ENCODE results near the gene POLD4.

Gene POLD4

DNA sequence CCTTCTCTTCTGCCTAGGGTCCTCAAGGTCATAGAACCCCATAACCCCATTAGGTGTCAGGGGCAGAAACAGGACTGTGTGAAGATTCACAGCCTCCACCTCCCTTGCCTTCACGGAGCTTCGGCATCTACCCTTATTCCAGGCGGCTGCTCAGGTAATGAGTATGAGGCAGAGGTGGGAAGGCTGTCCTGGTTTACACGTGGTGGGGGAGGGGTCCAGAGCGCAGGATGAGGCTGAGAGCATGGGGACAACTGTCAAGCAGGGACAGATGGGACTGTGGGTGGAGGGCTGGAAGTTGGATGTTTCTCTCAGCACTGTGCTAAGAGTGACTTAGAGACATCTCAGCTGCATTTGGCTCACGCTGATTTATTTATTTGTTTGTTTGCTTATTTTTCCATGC lies 34.2 kb upstream of the POLD4 start:
- no peak for DNase-seq

DNA sequence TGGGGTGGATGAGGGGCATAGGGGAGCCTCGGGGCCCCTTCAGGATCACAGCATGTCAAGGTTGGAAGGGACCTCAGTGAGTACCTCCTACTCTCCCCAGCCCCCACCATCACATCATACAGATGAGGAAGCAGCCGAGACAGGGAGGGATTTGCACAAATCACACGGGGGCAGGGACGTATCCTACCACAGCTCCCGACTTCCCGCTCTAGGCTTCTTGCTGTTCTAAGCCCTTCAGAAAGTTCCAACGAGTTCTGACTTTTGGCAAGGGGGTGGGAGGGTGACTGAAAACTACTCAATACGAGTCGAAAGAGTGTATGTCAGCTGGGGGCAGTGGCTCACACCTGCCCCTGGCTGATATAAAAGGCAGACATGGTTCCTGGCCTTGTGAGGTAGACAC lies 33.7 kb upstream of the POLD4 start:
- DNase-seq = no peak

DNA sequence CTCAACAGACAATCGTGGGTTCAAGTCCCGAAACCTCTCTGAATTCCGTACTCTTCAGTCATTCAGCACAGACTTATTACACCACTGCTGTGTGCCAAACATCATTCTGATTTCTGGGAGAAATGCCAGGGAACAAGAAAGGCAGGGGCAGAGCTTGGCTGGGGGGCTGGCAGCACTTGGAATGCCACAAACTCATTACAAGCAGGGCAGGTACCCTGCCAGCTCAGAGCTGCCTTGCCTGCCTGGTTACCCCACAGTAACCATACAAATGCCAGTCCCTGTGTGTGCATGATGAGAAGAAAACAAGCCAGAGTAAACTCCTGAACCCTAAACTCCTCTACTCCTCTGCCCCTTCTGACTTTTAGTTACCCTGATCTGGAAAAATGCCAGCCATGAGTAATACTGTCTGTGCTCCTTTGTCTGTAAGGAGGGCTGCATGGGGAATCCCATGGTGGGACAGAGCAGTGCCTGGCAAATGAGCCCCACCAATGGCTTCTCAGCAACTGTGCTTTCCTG lies 31.6 kb upstream of the POLD4 start:
- DNase-seq = no peak

DNA sequence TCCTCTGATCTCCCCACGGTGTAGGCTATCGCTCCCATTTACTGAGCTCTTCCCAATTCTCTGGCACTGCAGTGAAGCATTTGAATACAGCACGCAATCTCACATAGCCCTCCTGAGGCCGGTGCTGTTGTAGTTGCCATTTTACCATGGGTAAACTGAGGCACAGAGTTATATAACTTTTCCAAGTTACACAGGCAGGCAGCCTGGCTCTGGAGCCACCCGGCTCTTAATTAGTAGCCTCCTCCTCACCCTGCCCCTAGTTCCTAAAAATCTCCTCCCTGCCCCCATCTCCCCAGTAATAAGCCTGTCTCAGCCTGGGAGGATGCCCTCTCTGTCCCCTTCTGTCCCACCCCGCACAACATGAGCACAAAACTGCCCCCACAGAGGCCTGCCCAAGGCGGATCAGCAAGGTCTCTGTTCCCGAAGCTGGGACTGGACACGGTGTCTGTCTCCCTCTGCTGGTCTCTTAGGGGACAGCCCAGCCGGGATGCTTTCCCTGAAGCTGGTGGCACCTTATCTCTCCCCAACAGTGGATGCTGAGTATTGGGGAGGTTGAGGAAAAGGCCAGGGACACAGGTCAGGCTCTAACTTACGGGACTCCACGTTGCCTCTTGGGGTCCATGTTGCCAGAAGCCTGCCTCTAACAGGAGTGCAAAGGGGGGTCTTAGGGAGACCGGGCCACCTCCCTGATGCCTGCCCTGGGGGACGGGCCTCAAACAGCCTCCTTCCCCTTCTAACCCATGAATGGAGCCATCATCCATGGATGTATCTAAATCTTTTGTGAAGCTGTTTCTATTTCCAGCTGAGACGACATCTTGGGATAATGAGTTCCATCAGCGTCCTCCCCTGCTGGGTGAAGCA lies 29.2 kb upstream of the POLD4 start:
- peak; percentile 87 for DNase-seq

DNA sequence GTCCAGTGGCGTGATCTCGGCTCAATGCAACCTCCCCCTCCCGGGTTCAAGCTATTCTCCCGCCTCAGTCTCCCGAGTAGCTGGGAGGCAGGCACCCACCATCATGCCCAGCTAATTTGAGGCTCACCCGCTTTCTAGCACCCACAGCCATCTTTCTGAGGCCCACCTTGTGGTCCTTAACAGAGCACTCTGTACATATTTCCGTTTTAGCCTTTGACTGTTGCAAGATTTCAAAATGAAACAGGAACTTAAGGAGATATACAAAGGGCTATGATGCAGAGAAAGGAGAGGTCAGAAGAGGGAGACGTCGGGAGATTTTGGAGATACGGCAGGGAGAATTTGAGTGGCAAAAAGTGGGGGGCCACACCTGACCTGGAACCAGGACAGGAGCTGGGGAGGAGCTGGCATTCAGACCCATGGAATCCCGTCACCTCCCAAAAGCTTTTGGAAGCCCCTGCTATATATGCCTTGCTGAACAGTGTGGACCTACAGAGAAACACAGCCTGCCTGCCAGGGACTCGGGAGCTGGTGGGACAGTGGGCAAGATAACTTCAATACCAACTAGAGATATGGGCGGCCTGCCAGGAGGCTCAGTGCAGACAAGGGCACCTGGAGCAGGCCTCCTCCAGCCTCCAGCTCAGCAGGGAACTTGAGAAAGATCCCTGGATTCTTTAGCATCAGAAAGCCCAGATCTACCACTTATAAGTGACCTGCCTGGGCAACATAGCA lies 28.1 kb upstream of the POLD4 start:
- no peak for DNase-seq

DNA sequence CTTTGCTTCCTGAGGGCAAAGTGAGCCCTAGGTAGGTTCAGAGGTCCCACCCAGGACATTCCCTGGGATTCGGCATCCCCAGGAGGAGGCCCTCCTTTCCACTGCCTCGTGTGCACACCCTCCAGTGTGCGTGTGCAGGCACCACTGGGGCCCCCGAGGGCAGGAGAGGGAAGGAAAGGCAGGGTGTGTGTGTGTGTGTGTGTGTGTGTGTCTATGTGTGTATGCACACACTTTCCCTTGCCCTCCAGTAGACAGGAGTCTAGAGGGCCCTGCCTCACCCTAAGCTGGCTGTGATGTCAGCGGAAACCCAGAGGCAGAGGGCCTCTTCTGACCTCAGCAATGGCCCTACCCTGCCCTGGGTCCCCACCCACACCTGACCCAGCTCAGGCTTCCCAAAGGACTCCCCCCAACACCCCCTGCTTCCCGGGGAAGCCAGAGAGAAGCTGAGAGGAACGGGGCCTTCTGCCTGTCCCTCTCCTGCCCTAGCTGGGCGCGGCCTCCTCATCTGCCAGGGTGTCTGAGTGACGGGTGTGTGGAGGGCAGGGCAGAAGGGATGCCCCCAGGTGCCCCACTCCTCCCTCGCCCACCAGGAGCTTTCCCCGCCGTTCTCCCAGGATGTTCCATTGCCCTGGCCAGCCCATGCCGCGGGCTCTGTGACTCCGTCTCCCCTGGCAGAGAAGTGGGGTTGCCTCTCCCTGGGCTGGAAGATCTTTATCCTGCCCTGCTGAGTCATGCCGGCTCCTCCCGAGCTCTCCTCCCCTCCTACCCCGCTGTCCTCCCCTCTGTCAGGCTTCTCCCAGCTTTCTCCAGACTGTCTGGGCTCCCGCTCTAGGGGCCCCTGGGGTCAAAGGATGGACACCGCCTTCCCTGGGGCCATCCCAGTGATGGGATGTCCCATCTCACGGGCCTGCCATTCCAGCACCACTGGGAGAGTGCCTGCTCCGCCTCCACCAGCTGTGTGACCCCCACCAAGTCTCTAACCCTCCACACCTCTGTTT lies 26.0 kb upstream of the POLD4 start:
- no peak for DNase-seq

- DNase-seq = no peak
Measured at GRCh38 chr11:67378544-67378943, 25.2 kb upstream of the POLD4 start.

DNA sequence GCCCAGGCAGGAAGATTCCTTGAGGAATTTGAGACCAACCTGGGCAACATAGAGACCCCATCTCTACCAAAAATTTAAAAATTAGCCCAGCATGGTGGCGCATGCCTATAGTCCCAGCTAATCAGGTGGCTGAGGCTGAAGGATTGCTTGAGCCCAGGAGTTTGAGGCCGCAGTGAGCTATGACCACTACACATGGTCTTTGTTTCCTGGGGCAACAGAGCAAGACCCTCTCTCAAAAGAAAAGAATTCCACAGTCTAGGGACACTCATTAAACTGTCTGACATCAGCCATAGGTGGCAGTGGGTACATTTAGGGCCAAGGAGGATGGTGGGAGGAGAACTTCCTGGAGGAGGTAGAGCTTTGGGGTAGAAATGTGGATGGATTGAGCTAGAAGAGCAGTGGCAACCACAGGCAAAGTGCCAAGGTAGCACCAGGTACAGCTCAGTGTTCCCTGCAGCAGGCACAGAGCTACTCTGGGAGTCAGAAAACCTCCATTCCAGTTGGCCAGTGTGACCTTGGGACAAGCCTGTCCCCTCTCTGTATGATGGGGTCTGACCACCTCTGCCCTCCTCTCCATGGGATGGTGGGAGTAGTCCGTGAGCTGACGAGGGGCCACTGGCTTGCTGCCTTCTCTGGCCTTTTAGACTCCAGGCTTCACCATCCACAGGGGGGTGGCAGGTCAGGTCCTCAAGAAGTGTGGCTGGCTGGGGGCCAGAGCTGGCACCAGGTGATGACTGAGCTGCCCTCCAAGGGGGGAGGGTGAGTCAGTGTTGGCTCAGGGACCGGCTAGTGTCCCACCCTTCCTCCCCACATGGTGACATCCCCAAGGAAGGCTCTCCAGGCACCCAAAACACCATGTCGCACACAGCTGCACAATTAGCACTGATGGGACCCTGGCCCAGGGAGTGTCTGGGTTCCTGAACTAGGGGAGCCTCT lies 23.8 kb upstream of the POLD4 start:
- no peak for DNase-seq

DNA sequence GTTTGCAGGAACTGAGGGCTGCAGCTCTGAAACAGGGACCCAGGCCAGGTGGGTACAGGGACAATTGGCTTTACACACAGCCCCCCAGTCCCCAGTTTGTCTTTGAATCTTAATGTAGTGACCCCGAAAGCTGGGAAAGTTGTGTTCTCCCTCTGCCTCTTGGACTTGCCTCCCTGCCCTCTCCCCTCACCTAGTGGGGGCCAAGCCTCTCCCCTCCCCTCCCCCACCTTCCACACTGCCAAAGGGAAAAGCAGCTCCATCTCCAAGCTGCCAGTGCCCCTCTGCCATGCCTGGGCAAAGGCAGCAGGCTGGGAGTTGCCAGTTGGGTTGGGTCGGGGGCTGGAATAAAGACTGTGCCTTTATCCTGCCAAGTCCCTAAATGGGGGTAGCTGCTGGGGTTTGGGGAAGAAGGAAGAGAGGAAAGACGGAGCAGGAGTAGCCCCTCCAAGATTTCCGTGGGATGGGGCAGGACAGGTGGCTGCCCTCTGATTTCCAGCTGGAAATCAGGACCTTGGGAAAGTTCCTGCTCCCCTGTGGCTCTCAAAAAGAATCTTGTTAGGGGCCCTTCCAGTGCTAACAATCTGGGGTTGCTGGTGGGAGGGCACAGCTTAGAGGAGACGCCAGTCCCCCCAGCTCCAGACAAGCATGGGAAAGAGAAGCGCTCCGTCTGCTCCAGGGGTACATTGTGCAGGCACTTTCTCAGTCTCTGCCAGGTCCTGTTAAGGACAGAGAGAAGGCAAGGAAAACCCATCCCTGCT lies 22.9 kb upstream of the POLD4 start:
- DNase-seq = no peak

DNA sequence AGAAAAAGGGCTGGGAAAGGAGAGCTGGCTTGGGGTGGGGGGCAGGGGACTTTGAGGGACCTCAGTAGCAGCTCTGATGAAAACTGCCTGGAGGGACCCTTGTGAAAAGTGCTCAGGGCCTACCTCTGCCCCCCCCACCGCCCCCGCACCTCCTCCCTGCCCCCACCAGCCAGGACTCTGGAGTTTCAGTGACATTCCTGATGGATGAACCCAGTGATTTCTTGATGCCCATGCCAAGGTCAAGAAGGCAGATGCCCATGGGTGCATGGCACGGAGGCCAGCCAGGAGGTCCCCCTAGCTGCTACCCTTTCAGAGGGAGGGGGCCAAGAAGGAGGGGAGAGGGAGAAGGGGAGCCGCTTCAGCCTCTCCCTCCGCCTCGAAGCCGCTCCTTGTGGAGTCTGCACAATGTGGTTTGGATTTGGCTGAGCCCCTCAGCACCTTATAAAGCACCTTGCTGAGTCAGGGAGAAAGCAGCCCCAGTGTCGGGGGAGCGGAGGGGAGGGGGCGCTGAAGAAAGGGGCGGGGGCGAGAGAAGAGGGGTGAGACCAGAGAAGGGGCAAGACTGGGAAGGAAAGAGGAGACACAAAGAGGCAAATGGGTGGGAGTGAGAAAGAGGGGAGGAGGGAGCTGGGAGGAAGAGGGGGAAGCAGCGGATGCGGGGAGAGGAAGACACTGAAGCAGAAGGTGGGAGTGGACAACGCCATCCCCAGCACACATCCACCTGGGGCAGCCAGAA lies 22.1 kb upstream of the POLD4 start:
- no peak for DNase-seq

- DNase-seq = no peak
Measured at GRCh38 chr11:67374571-67375281, 21.4 kb upstream of the POLD4 start.

- peak; percentile 65 for DNase-seq
Measured at GRCh38 chr11:67373648-67374570, 20.6 kb upstream of the POLD4 start.

GRCh38 chr11:67372993-67373647 lies 19.8 kb upstream of the POLD4 start, which contains the start of gene CLCF1:
Gene CLCF1 (minus strand): TSS chr11:67373598. CDS start chr11:67373539, 59 bp downstream.
- peak; percentile 24 for DNase-seq

GRCh38 chr11:67372321-67372992 lies 19.1 kb upstream of the POLD4 start:
- DNase-seq = no peak

DNA sequence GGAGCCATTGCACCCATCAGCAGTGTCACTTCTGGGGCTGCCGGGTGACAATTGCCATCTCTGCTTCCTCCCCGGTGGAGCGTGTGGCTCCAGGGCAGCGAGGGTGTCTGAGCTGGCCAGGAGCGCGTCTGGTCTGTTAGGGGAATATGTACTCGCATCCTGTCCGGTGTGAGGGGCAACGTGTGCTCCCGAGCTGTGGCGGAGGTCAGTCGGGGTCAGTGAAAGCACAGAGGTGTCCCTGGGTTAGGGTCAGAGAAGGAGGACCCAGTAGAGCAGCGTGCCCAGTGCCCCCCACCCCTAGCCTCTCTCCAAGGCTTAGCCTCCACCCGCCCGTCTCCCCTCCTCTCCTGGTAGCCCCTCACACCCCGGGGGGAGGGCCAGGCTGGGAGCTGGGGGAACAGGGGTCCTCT lies 18.6 kb upstream of the POLD4 start:
- no peak for DNase-seq

DNA sequence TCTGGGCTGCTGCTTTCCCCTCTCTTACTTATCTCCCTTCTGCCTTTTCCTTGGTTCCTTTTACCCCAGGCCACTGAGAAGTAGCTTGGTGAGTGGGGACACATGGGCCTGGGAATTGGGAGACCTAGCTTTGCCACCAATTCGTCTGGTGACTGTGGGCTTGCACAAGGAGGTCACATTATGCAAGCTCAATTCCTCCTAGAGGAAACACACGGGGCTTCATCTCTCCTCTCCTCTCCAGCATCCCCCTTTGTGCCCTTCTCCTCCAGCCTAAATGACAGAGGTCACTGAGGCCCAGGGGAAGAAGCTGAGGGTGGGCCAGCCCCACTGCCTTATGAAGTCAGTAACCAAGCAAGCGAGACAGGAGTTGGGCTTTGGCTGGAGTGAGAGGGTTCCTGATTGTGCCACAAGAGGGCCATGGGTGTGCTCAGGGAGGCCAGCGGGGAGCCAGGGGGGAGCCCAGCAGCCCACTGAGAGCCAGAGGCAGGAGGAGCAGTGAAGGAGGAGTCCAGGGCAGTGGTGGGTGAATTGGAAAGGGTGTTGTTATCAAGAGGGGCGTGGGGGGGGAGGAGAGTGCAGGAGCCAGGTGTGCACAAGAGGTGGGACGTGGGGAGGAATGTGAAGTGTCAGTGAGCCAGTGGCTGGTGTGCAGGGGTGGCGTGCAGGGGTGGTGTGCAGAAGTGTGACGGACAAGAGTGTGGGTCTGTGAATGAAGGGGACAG lies 18.0 kb upstream of the POLD4 start:
- no peak for DNase-seq
